ENCODE measurements around the gene MAGIX.

Gene MAGIX

DNA sequence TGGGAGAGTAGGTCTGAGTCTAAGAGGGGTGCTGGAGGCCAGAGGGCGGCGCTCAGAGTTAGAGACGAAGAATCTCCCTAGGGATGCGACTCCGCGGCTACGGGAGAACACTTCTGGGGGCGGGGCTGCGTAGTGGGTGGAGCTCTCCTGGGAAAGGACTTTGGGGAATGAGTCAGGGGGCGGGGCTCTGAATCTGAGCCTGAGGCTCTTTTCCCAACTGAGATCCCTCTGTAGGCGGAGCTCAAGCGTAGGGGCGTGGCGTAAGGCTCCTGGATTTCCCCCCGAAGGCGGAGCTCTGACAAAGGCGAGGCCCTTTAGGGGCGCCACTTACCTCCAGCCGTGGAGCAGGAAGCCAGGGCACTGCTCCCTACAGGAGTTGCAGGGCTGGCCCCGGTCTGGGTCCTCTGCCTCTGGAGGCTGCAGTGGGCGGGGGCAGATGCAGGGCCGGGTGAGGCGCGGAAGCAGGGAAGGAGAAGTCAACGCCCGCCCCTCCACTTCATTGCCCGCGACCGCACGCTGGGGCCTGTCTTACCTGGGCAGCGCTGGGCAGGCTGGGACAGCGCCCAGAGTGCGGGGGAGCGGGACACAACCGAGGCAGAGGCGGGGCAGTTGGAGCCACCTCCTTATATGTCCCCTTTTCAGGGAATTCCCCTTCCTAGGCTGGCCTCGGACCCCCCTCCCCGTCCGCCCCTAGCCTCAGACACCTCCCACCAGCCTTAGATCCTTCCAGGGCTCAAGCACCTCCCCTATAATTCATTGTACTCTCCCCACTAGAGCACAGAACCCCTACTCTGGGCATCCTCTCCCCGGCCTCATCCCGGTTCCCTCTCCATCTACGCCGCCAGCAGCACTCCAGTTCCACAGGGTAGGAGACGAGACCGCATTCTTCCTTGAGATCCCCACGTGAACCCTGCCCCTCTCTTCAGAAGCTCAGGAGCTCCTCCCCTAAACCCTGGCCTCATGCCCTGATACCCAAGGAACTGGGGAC is 22.0 kb downstream of the MAGIX start:
- DNase-seq, result peak; percentile 76

- peak; percentile 72 for DNase-seq
These were observed 23.8 kb downstream of the MAGIX start, which contains the start of gene PRICKLE3 for GRCh38 chrX:49186125-49187027. Gene PRICKLE3 (minus strand): TSS chrX:49186373. CDS start chrX:49186297, 76 bp downstream.

- no peak for DNase-seq
These were observed 24.5 kb downstream of the MAGIX start for GRCh38 chrX:49187028-49187394.

GRCh38 chrX:49187526-49187925 is 25.0 kb downstream of the MAGIX start:
- DNase-seq, result no peak

DNA sequence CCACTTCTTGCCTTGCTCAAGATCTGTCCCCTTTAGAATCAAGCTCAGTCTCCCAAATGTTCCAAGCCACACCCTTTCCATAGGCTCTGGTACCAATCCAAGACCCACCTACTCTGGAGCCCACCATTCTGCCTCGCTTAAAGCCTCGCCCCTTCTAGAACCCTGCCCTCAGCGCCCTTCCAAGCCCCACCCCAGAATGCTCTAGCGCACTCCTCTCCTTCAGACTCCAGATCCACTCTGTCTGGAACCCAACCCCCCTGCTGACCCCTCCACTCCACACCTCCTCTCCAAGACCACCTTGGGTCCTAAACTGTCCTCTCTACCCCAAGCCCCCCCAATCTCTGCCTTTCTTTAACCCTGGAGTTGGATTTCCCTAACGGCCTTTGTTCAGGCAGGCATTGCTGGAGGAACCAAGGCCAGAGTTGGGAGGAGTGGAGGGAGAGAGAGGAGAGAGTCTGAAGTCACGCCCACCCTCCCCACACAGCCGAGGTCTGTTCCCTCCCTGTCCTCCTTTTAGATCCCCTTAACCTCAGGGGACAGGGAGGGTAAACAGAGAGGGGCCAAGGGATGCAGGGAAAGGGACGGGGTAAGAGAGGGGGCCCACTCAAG is 26.0 kb downstream of the MAGIX start:
- no peak for DNase-seq

DNA sequence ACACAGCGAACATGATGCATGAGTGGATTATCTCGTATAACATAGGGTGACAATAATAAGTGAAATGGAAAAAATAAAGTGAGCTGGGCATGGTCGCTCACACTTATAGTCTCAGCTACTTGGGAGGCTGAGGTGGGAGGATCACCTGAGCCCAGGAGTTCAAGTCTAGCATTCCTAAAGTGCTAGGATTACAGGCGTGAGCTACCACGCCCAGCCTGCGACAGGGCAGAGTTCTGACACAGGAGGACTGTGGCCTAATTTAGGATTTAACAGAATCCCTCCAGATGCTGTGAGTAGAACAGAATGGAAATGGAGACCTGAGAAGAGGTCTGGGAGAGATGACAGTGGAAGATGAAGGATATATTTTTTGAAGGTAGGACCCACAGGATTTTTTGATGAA is 27.0 kb downstream of the MAGIX start:
- no peak for DNase-seq

DNA sequence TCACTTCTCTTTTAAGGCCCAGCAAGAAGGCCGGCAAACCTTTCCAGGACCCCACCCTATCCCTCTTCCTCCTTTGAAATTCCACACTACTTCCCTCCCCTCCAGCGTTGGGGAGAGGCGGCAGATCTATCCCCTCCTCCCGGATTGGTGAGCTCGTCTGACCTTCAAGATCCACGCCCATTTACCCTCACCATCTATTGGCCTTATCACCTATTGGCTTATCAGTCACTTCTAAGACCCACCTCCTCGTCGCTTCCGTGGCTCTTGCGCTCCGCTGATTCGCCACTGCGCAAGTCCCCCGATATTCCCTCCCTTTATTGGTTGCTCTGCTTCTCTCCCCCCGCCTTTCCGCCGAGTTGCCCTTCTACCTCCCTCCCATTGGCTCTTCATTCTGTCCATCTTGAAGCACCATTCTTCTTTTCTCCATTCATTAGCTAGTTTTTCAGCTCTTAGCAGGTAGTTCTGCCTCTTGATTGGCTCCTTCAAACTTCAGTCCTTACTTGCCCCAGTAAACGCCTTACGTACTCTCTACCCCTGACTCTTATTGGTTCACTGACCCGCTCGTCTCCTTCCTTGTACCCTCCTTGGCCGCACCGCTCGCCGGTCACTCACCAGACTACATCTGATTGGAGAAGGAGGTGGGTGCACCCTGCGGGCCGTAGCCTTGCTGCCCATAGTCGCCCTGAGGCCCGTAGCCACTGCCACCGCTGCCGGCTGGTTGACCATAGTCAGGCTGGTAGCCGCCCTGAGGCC is 28.4 kb downstream of the MAGIX start:
- peak; percentile 97 for DNase-seq

GRCh38 chrX:49191574-49192011 is 29.0 kb downstream of the MAGIX start:
- no peak for DNase-seq

GRCh38 chrX:49192722-49193328 is 30.3 kb downstream of the MAGIX start:
- no peak for DNase-seq

DNA sequence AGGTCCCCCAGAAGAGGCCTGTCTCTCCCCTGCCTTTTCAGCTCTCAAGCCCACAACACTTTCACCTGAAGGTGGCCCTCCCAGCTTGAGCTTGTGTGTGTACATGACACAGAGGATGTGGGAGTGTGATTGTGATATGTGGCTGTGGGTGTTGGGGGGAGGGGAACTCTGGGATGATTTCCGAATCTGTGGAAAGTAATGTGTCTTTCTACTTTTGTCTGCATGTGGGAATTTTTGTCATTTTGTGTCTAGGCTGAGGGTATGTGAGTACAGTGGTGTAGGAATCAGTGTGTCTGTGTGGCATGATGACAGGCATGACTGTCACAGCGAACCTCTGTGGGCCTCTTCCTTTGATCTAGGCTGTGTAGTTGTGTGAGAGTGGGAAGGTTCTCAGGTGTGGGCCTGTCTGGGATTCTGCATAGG is 31.0 kb downstream of the MAGIX start:
- no peak for DNase-seq

GRCh38 chrX:49197543-49198087 is 35.1 kb downstream of the MAGIX start:
- DNase-seq, result no peak

- no peak for DNase-seq
These were observed 36.2 kb downstream of the MAGIX start for GRCh38 chrX:49198540-49199314.

DNA sequence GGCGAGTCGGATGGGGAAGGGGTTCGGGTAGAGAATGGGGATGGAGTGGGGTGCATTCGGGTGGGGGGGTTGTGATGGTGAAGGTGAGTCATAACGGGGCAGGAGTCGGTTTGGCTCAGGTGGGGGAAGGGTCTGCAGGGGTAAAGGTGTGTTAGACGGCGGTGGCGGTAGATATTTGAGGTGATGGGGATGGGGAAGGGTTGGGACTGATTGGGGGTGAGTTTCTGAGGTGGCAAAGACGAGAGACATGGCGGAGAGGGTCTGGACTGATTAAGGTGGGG is 36.7 kb downstream of the MAGIX start:
- DNase-seq, result no peak

DNA sequence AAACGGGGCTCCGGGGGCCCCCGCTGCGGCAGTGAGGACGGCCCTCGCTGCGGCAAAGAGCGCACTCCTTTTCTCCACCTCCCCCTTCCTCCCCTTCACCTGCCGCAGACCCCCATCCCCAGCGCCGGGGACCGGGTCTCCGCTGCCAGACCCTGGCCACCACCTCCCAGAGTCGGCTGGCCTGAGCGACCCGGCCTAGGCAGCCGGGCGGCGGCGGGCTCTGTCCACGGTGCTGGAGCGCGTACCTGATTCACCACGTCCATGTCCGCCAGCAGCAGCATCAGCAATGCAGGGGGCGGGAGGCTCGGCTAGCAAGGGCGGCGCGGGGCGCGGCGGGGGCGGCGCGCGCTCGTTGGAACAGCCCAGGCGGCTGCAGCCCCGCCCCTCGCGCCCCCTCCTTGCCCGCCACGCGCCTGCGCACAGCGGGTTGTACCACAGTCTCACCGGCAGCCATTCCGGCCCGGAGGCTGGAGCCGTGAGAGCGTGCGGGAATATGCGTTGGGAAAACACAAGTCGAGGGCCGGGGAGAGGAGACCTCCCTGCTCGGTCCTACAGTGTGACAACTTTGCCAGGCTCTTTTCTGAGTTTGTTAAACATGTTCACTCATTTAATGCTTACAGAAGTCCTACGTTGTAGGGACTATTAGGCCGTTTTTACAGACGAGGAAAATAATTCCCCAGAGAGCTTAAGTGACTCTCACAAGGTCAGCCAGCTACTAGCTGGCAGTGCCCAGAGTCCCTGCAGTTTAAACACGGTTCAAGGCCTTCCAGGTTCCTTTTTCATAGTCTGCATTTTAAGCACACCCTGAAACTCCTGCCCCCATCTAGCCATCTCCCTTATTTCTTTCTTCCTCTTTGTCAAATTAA is 37.6 kb downstream of the MAGIX start, which contains the start of gene SYP:
SYP (minus strand) TSS at position 288 of the 866 bp plus-strand sequence; CDS start at position 281, 7 bp downstream.
- DNase-seq, result peak; percentile 76

DNA sequence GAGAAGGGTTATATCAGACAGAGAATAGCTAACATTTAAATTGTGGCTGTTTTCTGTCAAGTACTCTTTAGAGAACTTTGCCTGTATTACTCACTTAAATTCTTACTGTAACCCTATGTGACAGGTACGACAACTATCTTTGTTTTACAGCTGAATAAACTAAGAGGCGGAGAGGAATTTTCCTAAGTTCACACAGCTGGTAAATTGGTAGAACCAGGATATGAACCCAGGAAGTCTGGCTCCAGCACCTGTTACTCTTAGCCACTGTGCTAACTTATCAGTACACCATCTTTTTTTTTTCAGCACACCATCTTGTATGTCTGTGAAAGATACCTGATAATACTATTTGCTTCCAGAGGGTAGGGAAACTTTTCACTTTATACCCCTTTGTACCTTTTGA is 39.5 kb downstream of the MAGIX start:
- DNase-seq, result no peak

DNA sequence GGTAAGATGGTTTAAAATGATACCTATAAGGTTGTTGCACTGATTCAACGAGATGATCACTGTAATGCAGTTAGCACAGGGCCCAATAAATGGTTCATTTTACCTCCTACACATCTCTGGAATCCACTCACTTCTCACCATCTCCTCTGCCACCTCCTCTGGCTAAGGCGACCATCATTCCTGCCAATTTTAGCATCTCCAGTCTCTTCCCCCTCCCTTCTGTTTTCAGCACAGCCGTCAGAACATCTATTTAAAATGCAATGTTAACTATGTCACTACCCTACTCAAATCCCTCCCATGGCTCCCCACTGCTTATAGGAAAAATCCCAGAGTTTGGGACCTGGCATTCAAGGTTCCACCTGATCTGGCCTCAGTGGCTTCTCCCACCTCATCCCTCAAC is 41.0 kb downstream of the MAGIX start:
- no peak for DNase-seq

DNA sequence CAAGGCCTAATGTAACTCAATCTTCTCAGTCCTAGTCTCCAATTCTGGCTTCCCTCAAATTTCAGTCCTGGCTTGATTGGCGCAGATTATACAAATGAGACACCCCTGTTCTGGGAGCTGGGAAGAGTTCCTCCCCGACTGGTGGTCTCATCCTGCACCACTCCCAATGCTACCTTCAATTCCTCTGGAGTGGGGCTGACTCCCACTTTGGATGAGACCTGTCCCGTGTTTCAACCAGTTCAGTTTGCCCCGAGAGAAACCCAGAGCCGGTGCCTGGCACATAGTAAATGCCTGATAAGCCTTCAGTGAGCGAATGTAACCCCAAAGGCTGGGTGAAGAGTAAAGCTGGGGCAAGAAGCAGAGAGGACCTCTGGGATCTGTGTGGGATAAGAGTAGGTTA is 41.5 kb downstream of the MAGIX start:
- DNase-seq, result no peak

DNA sequence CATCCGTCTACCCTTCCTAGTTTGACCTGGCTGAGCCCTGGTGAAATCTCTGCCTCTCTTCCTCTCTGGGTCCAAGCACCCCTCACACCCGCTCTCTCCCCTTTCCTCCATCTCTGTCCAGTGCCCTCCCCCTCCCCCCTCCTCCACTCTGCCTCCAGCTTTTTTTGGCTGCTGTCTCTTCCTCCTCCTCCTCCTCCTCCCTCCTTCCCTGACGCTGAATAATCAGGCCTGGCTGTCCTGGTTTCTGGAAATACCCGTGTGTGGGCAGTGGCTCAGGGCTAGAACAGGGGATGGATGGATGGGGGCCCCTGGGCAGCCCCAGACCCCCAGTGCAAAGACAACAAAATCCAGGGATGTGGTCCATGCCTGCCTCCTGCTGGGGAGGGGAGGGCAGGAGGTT is 42.2 kb downstream of the MAGIX start:
- no peak for DNase-seq

DNA sequence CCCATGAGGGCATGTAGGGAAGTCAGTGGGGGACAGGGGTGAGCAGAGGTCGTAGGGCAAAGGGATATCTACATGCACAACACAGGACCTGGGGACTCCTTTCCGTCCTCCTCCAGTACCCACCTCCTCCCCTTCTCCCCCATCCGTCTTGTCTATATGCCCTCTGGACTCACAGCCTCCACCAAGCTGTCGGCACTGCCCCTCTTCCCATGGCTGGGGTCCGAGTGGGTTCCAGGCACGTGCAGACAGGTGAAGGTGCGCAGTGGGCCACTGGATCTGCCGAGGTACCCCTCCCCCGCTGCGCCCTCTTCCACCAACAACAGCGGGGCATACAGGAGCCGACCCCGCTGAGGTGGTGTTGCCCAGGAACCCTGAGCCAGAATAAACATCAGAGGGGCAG is 42.9 kb downstream of the MAGIX start:
- DNase-seq, result no peak

GRCh38 chrX:49206543-49206942 is 44.0 kb downstream of the MAGIX start:
- DNase-seq, result no peak

Measured in inflammatory macrophage treated with lipopolysaccharide for 4 hours (primary cell).